ENCODE measurements around the gene IL22. TPM values are rescaled to one million over a fixed set of nuclear protein-coding genes. Genes with fewer than 3 reads are reported as not detected.

The IL22 gene
- total and polyA plus RNA-seq, 2 of the 8 experiments (the other 6 are each of a cell fraction or from before 2014, with no cell fraction given) = not detected

- Histone ChIP-seq H3K23ac (ENCODE audit: insufficient read length) (no peak within 1 kb of the TSS), H3K4me3 (ENCODE audit: extremely low read depth in 1 of 4, insufficient read depth in 2 of 4, low read depth in 3 of 4, low read length in 4 of 4) (no peak within 1 kb of the TSS), H4K5ac (ENCODE audit: insufficient read length, low read depth, low read length) (no peak within 1 kb of the TSS), H4K91ac (replicated peaks; ENCODE audit: insufficient read length, low read length) (no peak within 1 kb of the TSS), H3K23me2 (ENCODE audit: low read depth, low read length) (no peaks in the 10 kb centered on the region; the same call in 1 of the 2 replicates), H3K4me2 (ENCODE audit: insufficient read depth in 1 of 2, low read depth in 2 of 2, low read length in 2 of 2) (no peak within 1 kb of the TSS), H3K36me3 (ENCODE audit: control insufficient read depth in 2 of 4, insufficient read depth in 4 of 4, low read length in 3 of 4) (no peaks in the 10 kb centered on the region), H2BK15ac (ENCODE audit: low read length) (no peak within 1 kb of the TSS), H3K27ac (ENCODE audit: low read depth, low read length) (no peak within 1 kb of the TSS), H3K14ac (ENCODE audit: insufficient read length) (no peak within 1 kb of the TSS), H3K9ac (replicated peaks in 1 of 4; ENCODE audit: extremely low read depth in 1 of 4, low read depth in 3 of 4, low read length in 3 of 4) (no peak within 1 kb of the TSS), H2AFZ (ENCODE audit: low read length) (0 out of 2 replicates have a peak within 1 kb of the TSS, but pooled peaks have one; percentile 50), H3K56ac (replicated peaks; ENCODE audit: insufficient read length, low read depth, low read length) (no peak within 1 kb of the TSS), H3K4ac (replicated peaks; ENCODE audit: insufficient read length, low read depth, low read length) (no peak within 1 kb of the TSS), H2BK120ac (replicated peaks; ENCODE audit: low read depth, low read length) (no peak within 1 kb of the TSS), H2AK5ac (ENCODE audit: low read depth, low read length) (no peak within 1 kb of the TSS), H3K4me1 (replicated peaks in 1 of 4; ENCODE audit: control insufficient read depth in 3 of 4, insufficient read depth in 4 of 4, low read length in 3 of 4) (no peaks in the 10 kb centered on the region), H3K79me2 (ENCODE audit: control insufficient read depth in 1 of 2, insufficient read depth in 2 of 2, low read length in 2 of 2) (no peaks in the 10 kb centered on the region), H2BK20ac (ENCODE audit: low read length) (no peak within 1 kb of the TSS), H2BK12ac (ENCODE audit: low read depth, low read length) (no peak within 1 kb of the TSS; the same call in 1 of the 2 replicates), H3K79me1 (ENCODE audit: low read depth, low read length) (no peaks in the 10 kb centered on the region; the same call in 1 of the 2 replicates), H4K8ac (ENCODE audit: extremely low read depth, insufficient read depth, low read length) (no peak within 1 kb of the TSS), H3K9me3 (ENCODE audit: insufficient read depth in 2 of 2, low read depth in 1 of 2, low read length in 1 of 2) (no peaks in the 10 kb centered on the region), H3K18ac (ENCODE audit: extremely low read depth, low read length) (no peak within 1 kb of the TSS), H3K27me3 (replicated peaks in 1 of 4; ENCODE audit: control insufficient read depth in 3 of 4, extremely low read depth in 1 of 4, insufficient read depth in 3 of 4, low read length in 3 of 4) (no peaks in the 10 kb centered on the region), H4K20me1 (replicated peaks in 1 of 2; ENCODE audit: control insufficient read depth in 1 of 2, insufficient read depth in 2 of 2, low read length in 2 of 2) (no peaks in the 10 kb centered on the region), H2BK5ac (ENCODE audit: low read depth, low read length) (no peak within 1 kb of the TSS)
- DNase-seq (ENCODE audit: low read depth in 1 of 2, low spot score in 2 of 2) (no peak), FAIRE-seq (no peak)
- WGBS, 2 experiments (ENCODE audit: extremely low coverage in 1 of 2, insufficient coverage in 1 of 2, insufficient read length in 1 of 2, insufficient replicate concordance in 2 of 2, low coverage in 1 of 2, low lambda C conversion rate in 2 of 2, missing lambda C conversion rate in 1 of 2) = 91% methylated on average over 8 of the region's 8 CpGs; no CpG with 5 or more reads in 1 of the 2 experiments
- ChIA-PET POLR2A (ENCODE audit: partially characterized antibody) (interaction anchor here (0.6 kb wide), 1 partner anchor 163 kb away, joined by 3 read pairs; no protein-coding TSS in a partner anchor), CTCF (ENCODE audit: partially characterized antibody) (interaction anchor here (1.0 to 5.1 kb wide), 5 partner anchors 11 to 106 kb away, joined by 3 to 47 read pairs (median 3); partner anchors contain the start of gene MDM1)
- TF ChIP-seq MAX (IDR thresholded peaks at IDR 0.05) (no peak), TEAD4 (IDR thresholded peaks at IDR 0.05; ENCODE audit: low read depth, low read length) (no peak), RFX5 (IDR thresholded peaks at IDR 0.05; ENCODE audit: borderline replicate concordance, low read depth, low read length) (no peak), KDM4A (IDR thresholded peaks at IDR 0.05; ENCODE audit: low read depth, low read length, severe bottlenecking) (no peak), EZH2 (IDR thresholded peaks at IDR 0.05; ENCODE audit: low read depth, low read length, severe bottlenecking) (no peak), EGR1 (IDR thresholded peaks at IDR 0.05; ENCODE audit: borderline replicate concordance, low read depth, low read length) (no peak), CREB1 (IDR thresholded peaks at IDR 0.05) (no peak), SIRT6 (IDR thresholded peaks at IDR 0.05; ENCODE audit: low read length) (no peak), ATF3 (IDR thresholded peaks at IDR 0.05; ENCODE audit: insufficient read depth, low read depth, low read length) (no peak)
Measured at GRCh38 chr12:68225576-68226476, 27.6 kb downstream of the IL22 start, which contains the start of gene IL26. TSS of gene IL26 (minus strand) at chr12:68225810. CDS start at chr12:68225756, 54 bp downstream.
